Measurements from ENCODE around the gene NAXD. TPM values are rescaled to one million over a fixed set of nuclear protein-coding genes. Genes with fewer than 3 reads are reported as not detected.

Gene NAXD
- total and polyA plus RNA-seq, 2 experiments from 2014 or later: 16.9 to 18.5 TPM

DNA sequence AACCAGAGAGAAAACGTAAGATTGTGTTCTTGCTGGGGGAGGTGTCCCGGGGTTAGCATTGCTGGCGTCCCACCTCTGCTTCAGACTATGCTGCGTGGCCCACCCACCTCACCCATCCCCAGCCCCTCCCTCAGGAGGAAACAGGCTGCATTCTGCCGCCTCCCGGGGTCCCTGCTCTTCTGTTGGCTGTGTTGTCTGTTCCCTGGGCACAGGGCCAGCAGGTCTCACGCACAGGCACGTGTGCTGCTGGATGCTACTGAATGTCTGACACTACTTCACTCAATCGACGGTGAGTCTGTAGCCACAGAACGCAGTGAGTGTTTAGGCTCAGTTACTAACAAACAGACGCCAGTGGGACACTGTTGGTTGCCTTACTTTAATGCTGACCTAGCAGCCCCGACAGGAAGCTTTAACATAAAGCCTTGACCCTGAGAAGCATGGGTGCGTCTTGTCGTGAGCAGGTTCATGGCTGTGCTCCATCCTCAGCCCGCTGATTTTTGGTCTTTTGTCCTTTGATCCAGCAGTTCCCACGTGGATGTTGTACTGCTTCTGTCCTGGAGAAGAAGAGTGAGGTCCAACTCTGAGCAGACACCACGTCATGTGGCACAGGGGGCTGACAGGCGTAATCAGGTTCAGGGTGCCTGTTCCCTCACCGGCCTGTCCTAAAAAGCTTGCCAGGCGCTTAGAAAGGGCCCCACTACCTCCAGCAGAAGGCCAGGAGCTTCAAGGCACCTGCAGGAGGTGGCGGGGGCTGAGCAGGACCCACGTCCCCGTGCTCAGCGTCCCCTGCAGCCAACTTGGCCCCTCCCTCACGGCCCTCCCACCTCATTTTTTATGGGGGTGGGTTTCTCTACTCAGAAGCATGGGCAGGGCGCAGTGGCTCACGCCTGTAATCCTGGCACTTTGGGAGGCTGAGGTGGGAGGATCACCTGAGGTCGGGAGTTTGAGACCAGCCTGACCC, 26.0 kb downstream of the NAXD start (continued):
- TF ChIP-seq, protein P1, sequence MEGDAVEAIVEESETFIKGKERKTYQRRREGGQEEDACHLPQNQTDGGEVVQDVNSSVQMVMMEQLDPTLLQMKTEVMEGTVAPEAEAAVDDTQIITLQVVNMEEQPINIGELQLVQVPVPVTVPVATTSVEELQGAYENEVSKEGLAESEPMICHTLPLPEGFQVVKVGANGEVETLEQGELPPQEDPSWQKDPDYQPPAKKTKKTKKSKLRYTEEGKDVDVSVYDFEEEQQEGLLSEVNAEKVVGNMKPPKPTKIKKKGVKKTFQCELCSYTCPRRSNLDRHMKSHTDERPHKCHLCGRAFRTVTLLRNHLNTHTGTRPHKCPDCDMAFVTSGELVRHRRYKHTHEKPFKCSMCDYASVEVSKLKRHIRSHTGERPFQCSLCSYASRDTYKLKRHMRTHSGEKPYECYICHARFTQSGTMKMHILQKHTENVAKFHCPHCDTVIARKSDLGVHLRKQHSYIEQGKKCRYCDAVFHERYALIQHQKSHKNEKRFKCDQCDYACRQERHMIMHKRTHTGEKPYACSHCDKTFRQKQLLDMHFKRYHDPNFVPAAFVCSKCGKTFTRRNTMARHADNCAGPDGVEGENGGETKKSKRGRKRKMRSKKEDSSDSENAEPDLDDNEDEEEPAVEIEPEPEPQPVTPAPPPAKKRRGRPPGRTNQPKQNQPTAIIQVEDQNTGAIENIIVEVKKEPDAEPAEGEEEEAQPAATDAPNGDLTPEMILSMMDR (conservative IDR thresholded peaks at IDR 0.05; ENCODE audit: low read depth in 2 of 2): no peak
- TF ChIP-seq STAT1 (IDR thresholded peaks at IDR 0.05; ENCODE audit: unreplicated experiment): no peak

DNA sequence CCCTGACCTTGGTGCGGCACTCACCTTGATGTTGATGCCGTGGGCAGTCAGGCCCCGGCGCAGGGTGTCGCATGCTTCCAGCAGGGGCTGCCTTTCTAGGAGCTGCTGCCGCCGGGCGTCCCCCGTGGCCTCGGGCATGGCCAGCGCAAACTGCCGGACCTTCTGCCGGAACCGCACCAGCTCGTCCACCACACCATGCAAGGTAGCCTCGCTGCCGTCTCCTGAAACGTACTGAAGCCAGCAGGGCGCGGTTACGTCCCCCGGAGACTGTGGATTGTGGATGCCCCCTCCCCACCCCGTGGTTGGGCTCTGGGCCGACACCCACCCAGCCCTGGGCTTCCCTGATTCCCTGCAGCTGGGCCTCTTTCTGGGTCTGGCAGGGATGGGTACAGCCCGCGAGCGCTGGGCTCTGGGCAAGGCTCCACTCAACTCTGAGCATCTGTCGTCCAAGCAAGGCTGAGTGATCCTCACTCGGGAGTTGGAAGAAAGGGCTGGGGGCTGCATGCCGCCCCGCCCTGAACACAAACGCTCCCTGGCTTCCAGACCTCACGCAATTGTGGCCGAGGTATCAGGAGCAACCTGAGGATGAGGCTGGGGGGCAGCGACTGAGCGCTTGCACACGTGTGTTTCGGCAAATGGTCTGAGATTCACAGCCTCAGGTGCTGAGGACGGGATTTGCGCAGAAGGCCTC, 27.1 kb downstream of the NAXD start:
- Mint-ChIP-seq H3K27ac (no peak overlapping the region; the same call in 1 of the 2 replicates), H3K27me3 (ENCODE audit: insufficient read depth, low read depth, poor library complexity) (peaks cover 5% of the 10 kb centered on the region)
- H3K36me3 ChIP-seq (ENCODE audit: insufficient read depth): peaks cover 6% of the 10 kb centered on the region; the same call in 1 of the 2 replicates

More for the DNA sequence above, 27.1 kb downstream of the NAXD start:
- Histone ChIP-seq H3K27ac (ENCODE audit: low read depth) (no peak overlapping the region), H3F3A (replicated peaks; ENCODE audit: low read depth) (peaks cover 10% of the 10 kb centered on the region), H2AFZ (no peak overlapping the region), H3K4me1 (ENCODE audit: insufficient read depth) (peaks cover 6% of the 10 kb centered on the region), H3K9me2 (ENCODE audit: insufficient read depth) (no peaks in the 10 kb centered on the region), H3K4me3 (no peak overlapping the region), H3K79me2 (replicated peaks; ENCODE audit: insufficient read depth) (no peaks in the 10 kb centered on the region), H3K27me3 (ENCODE audit: insufficient read depth) (no peaks in the 10 kb centered on the region), H4K20me1 (replicated peaks; ENCODE audit: insufficient read depth) (peaks cover 13% of the 10 kb centered on the region), H3K4me2 (no peak overlapping the region)
- no peak for ATAC-seq
- no peak overlapping the region for H3K4me3 Mint-ChIP-seq
- peaks cover 49% of the 10 kb centered on the region for H3K36me3 Mint-ChIP-seq (ENCODE audit: low read depth)
- no peaks in the 10 kb centered on the region; the same call in 2 of the 3 replicates for H3K9me3 Mint-ChIP-seq
- peaks cover 5% of the 10 kb centered on the region for H3K4me1 Mint-ChIP-seq
- TF ChIP-seq STAT1 (IDR thresholded peaks at IDR 0.05; ENCODE audit: unreplicated experiment) (no peak), ZNF114 (CRISPR knock-in tag; IDR thresholded peaks at IDR 0.05) (no peak), JUNB (IDR thresholded peaks at IDR 0.05; ENCODE audit: unreplicated experiment) (no peak), CREB1 (CRISPR knock-in tag; IDR thresholded peaks at IDR 0.05; ENCODE audit: low read depth) (no peak)
- TF ChIP-seq, protein P2, sequence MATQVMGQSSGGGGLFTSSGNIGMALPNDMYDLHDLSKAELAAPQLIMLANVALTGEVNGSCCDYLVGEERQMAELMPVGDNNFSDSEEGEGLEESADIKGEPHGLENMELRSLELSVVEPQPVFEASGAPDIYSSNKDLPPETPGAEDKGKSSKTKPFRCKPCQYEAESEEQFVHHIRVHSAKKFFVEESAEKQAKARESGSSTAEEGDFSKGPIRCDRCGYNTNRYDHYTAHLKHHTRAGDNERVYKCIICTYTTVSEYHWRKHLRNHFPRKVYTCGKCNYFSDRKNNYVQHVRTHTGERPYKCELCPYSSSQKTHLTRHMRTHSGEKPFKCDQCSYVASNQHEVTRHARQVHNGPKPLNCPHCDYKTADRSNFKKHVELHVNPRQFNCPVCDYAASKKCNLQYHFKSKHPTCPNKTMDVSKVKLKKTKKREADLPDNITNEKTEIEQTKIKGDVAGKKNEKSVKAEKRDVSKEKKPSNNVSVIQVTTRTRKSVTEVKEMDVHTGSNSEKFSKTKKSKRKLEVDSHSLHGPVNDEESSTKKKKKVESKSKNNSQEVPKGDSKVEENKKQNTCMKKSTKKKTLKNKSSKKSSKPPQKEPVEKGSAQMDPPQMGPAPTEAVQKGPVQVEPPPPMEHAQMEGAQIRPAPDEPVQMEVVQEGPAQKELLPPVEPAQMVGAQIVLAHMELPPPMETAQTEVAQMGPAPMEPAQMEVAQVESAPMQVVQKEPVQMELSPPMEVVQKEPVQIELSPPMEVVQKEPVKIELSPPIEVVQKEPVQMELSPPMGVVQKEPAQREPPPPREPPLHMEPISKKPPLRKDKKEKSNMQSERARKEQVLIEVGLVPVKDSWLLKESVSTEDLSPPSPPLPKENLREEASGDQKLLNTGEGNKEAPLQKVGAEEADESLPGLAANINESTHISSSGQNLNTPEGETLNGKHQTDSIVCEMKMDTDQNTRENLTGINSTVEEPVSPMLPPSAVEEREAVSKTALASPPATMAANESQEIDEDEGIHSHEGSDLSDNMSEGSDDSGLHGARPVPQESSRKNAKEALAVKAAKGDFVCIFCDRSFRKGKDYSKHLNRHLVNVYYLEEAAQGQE (IDR thresholded peaks at IDR 0.05; ENCODE audit: unreplicated experiment): no peak
- TF ChIP-seq, protein P3, sequence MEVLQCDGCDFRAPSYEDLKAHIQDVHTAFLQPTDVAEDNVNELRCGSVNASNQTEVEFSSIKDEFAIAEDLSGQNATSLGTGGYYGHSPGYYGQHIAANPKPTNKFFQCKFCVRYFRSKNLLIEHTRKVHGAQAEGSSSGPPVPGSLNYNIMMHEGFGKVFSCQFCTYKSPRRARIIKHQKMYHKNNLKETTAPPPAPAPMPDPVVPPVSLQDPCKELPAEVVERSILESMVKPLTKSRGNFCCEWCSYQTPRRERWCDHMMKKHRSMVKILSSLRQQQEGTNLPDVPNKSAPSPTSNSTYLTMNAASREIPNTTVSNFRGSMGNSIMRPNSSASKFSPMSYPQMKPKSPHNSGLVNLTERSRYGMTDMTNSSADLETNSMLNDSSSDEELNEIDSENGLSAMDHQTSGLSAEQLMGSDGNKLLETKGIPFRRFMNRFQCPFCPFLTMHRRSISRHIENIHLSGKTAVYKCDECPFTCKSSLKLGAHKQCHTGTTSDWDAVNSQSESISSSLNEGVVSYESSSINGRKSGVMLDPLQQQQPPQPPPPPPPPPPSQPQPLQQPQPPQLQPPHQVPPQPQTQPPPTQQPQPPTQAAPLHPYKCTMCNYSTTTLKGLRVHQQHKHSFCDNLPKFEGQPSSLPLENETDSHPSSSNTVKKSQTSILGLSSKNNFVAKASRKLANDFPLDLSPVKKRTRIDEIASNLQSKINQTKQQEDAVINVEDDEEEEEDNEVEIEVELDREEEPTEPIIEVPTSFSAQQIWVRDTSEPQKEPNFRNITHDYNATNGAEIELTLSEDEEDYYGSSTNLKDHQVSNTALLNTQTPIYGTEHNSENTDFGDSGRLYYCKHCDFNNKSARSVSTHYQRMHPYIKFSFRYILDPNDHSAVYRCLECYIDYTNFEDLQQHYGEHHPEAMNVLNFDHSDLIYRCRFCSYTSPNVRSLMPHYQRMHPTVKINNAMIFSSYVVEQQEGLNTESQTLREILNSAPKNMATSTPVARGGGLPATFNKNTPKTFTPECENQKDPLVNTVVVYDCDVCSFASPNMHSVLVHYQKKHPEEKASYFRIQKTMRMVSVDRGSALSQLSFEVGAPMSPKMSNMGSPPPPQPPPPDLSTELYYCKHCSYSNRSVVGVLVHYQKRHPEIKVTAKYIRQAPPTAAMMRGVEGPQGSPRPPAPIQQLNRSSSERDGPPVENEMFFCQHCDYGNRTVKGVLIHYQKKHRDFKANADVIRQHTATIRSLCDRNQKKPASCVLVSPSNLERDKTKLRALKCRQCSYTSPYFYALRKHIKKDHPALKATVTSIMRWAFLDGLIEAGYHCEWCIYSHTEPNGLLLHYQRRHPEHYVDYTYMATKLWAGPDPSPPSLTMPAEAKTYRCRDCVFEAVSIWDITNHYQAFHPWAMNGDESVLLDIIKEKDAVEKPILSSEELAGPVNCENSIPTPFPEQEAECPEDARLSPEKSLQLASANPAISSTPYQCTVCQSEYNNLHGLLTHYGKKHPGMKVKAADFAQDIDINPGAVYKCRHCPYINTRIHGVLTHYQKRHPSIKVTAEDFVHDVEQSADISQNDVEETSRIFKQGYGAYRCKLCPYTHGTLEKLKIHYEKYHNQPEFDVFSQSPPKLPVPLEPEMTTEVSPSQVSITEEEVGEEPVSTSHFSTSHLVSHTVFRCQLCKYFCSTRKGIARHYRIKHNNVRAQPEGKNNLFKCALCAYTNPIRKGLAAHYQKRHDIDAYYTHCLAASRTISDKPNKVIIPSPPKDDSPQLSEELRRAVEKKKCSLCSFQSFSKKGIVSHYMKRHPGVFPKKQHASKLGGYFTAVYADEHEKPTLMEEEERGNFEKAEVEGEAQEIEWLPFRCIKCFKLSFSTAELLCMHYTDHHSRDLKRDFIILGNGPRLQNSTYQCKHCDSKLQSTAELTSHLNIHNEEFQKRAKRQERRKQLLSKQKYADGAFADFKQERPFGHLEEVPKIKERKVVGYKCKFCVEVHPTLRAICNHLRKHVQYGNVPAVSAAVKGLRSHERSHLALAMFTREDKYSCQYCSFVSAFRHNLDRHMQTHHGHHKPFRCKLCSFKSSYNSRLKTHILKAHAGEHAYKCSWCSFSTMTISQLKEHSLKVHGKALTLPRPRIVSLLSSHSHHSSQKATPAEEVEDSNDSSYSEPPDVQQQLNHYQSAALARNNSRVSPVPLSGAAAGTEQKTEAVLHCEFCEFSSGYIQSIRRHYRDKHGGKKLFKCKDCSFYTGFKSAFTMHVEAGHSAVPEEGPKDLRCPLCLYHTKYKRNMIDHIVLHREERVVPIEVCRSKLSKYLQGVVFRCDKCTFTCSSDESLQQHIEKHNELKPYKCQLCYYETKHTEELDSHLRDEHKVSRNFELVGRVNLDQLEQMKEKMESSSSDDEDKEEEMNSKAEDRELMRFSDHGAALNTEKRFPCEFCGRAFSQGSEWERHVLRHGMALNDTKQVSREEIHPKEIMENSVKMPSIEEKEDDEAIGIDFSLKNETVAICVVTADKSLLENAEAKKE (CRISPR knock-in tag; IDR thresholded peaks at IDR 0.05): no peak
- TF ChIP-seq, protein P1 (conservative IDR thresholded peaks at IDR 0.05; ENCODE audit: low read depth in 2 of 2): no peak
- DNase-seq (ENCODE audit: low spot score): no peak

Data from GM23338 (cell line).